Transverse colon (tissue), 4 donors: ENCODE results near the gene SDK2. TPM values are rescaled to one million over a fixed set of nuclear protein-coding genes. Genes with fewer than 3 reads are reported as not detected.

Experiments
- DNase-seq: peaks from one replicate; pipeline ENCODE4 v3.0.0-alpha.2; 2019
- H3K27ac ChIP-seq, 4 donors: fragments of 200-600 bp; sonication (generic); 2 replicates each; pipeline ENCODE4 v1.5.1; 2016 to 2018; ENCODE audit warnings: inconsistent platforms in 4 of 4
- H3K27me3 ChIP-seq: fragments of 200-600 bp; sonication (generic); 2 replicates; pipeline ENCODE4 v1.5.1; 2017; ENCODE audit warnings: inconsistent platforms
- H3K36me3 ChIP-seq, 4 donors: fragments of 200-600 bp; sonication (generic); 2 replicates each; pipeline ENCODE4 v1.5.1; 2017 to 2019; ENCODE audit warnings: inconsistent platforms in 4 of 4
- H3K4me1 ChIP-seq, 4 donors: fragments of 200-600 bp; sonication (generic); 2 replicates each; pipeline ENCODE4 v1.5.1; 2017 to 2020; ENCODE audit warnings: inconsistent platforms in 4 of 4
- H3K4me3 ChIP-seq, 4 donors: fragments of 200-600 bp; sonication (generic); 1 replicate in 1 of 4; 2 replicates in 3 of 4; pipeline versions ENCODE4 v1.5.1 to v1.6.1; 2017 to 2019; ENCODE audit warnings: inconsistent platforms in 4 of 4
- H3K9me3 ChIP-seq, 2 donors: fragments of 200-600 bp; sonication (generic); 2 replicates each; pipeline ENCODE4 v1.5.1; 2017 to 2019; ENCODE audit warnings: inconsistent platforms in 2 of 2
- EP300 ChIP-seq: sonication (generic); formaldehyde crosslinking; IDR thresholded peaks from one replicate; pipeline ENCODE4 v1.6.1; 2017; ENCODE audit warnings: antibody characterized with exemption, low read depth
- POLR2A ChIP-seq: fragments of 450-650 bp; IDR thresholded peaks from one replicate; pipeline ENCODE4 v1.6.1; 2016; ENCODE audit warnings: antibody characterized with exemption, mild to moderate bottlenecking, moderate library complexity
- POLR2AphosphoS5 ChIP-seq, 3 donors: sonication (generic); formaldehyde crosslinking; IDR thresholded peaks; one replicate each; pipeline ENCODE4 v1.6.1; 2016; ENCODE audit warnings: antibody characterized with exemption in 3 of 3
- WGBS, 2 donors: methylation state at CpG; one replicate each; pipeline ENCODE4 v1.1.5; 2018; ENCODE audit warnings: low coverage in 1 of 2; 5-methylcytosine and 5-hydroxymethylcytosine counted together
- in situ Hi-C, 4 donors: fragments of 200-750 bp; cut with MboI; loops; one replicate each; pipeline versions ENCODE4 v1.15.0 to v1.15.1; 2017; ENCODE audit warnings: low sequenced_read_pairs in 3 of 4, low pct_ligation_motif_present in 1 of 4, low pct_unique_long_range_greater_than_20kb in 1 of 4
- intact Hi-C: fragments of 100-400 bp; cut with DNase I; formaldehyde crosslinking; loops from one replicate; pipeline ENCODE4 v1.15.1; 2023; ENCODE audit warnings: low total_unique reads
- total RNA-seq, 4 donors: library from RNA; depleted of rRNA; stranded (reverse); fragments of >200 nt; gene quantifications; one replicate each; pipeline ENCODE4 v1.1.0, GENCODE V29; 2016
- TF ChIP-seq, protein P1 (sequence below), 5 experiments: fragments of 200-600 bp in 3 of 5; fragments of 450-650 bp in 2 of 5; sonication (generic) in 3 of 5; IDR thresholded peaks; 1 replicate in 2 of 5; 2 replicates in 3 of 5; pipeline ENCODE4 v1.5.1; 2016 to 2017; ENCODE audit warnings: antibody characterized with exemption in 5 of 5, inconsistent platforms in 3 of 5, mild to moderate bottlenecking in 2 of 5, moderate library complexity in 1 of 5

The SDK2 gene
- total RNA-seq, 4 donors from 2014 or later: 2.6 to 9.8 (median 3.4) TPM

DNA sequence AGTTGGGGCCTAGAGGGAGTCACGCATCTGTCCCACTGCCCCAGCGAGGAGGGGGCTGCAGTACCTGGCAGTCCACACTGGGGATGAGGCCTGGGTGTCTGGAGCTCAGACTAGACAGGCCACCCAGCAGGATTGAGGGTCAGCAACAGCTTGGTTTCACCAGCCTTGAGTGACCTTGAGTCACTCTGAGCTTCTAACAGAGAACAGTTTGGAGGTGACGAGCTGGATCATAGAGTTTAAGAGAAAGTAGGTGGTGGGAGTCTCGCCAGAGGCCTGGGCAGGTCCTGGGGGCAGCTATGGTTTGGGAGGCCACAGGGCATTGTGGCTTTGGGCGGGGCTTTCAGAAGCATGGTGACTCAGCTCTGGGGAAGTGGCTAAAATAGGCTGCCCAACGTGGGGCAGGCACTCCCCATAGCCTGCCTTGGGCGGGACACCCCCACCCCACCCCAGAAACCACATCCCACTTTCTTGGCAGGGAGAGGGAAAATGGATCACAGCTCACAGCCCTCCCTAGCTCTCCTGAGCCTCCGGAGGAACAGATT lies 352.9 kb downstream of the SDK2 start:
- no peak for TF ChIP-seq POLR2A
- TF ChIP-seq, protein P1, sequence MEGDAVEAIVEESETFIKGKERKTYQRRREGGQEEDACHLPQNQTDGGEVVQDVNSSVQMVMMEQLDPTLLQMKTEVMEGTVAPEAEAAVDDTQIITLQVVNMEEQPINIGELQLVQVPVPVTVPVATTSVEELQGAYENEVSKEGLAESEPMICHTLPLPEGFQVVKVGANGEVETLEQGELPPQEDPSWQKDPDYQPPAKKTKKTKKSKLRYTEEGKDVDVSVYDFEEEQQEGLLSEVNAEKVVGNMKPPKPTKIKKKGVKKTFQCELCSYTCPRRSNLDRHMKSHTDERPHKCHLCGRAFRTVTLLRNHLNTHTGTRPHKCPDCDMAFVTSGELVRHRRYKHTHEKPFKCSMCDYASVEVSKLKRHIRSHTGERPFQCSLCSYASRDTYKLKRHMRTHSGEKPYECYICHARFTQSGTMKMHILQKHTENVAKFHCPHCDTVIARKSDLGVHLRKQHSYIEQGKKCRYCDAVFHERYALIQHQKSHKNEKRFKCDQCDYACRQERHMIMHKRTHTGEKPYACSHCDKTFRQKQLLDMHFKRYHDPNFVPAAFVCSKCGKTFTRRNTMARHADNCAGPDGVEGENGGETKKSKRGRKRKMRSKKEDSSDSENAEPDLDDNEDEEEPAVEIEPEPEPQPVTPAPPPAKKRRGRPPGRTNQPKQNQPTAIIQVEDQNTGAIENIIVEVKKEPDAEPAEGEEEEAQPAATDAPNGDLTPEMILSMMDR (IDR thresholded peaks at IDR 0.05): no peak
- TF ChIP-seq EP300: no peak
- no peak for TF ChIP-seq POLR2AphosphoS5 (IDR thresholded peaks at IDR 0.05)
- no peak overlapping the region for H3K4me3 ChIP-seq
- peak overlapping the region; percentile 83 to 90 (median 86) for H3K27ac ChIP-seq
- H3K9me3 ChIP-seq: no peaks in the 10 kb centered on the region
- intact Hi-C loops: no loop called here
- 36 to 90% methylated on average over 2 to 8 of the region's 8 CpGs for WGBS, 2 donors
- peak; percentile 76 for DNase-seq
- peaks cover 67 to 94% (median 73%) of the 10 kb centered on the region in 4 donors for H3K4me1 ChIP-seq
- H3K36me3 ChIP-seq: no peaks in the 10 kb centered on the region
- H3K27me3 ChIP-seq: no peaks in the 10 kb centered on the region
- in situ Hi-C loops: no loop called here

DNA sequence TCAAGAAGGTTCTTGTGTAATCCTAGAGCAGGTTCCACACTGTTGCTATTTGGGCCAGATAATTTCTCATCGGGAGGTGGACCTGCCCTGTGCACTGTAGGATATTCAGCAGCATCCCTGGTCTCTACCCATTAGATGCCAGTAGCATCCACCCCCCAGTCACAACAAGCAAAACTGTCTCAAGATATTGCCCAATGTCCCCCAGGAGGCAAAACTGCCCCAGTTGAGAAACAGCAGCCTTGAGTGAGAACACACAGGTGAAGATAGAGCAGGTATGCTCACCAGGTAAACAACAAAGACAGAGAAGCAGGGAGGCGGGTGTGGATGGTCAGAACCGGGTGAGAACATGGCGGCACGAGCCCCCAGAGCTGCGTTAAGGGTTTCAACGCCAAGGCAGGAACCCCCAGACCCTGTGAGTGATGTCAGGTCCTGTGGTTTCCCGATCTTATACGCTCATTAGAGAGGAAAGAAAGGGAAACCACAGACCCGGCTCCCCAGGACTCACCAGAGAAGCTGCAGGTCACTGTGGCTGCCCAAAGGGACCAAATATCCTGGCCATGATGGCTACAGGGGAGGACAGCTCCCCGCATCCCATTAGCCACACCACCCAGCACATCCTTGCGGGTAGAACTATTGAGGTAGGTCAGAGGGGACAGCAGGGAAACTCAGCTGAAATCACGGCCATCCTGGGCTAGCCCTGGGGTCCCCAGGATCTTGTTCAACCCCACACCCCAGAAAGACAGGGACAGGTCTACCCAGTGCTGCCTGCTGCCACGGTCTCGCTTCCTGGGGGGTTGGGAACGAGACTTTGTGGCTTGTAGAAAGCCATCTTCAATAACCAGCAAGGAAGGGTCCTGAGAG lies 353.6 kb downstream of the SDK2 start:
- peak overlapping the region; percentile 83 to 90 (median 86) for H3K27ac ChIP-seq
- WGBS, 2 donors: 60 to 88% methylated on average over 6 to 16 of the region's 16 CpGs
- no peak for DNase-seq
- no peaks in the 10 kb centered on the region for H3K9me3 ChIP-seq
- H3K36me3 ChIP-seq: peaks cover 0 to 7% (median 1%) of the 10 kb centered on the region in 4 donors
- no peaks in the 10 kb centered on the region for H3K27me3 ChIP-seq
- in situ Hi-C loops: no loop called here
- no peak overlapping the region for H3K4me3 ChIP-seq
- H3K4me1 ChIP-seq: peaks cover 68 to 97% (median 74%) of the 10 kb centered on the region in 4 donors
- TF ChIP-seq, protein P1 (IDR thresholded peaks at IDR 0.05): no peak
- TF ChIP-seq POLR2AphosphoS5 (IDR thresholded peaks at IDR 0.05) (no peak), EP300 (no peak)
- intact Hi-C loops: no loop called here

DNA sequence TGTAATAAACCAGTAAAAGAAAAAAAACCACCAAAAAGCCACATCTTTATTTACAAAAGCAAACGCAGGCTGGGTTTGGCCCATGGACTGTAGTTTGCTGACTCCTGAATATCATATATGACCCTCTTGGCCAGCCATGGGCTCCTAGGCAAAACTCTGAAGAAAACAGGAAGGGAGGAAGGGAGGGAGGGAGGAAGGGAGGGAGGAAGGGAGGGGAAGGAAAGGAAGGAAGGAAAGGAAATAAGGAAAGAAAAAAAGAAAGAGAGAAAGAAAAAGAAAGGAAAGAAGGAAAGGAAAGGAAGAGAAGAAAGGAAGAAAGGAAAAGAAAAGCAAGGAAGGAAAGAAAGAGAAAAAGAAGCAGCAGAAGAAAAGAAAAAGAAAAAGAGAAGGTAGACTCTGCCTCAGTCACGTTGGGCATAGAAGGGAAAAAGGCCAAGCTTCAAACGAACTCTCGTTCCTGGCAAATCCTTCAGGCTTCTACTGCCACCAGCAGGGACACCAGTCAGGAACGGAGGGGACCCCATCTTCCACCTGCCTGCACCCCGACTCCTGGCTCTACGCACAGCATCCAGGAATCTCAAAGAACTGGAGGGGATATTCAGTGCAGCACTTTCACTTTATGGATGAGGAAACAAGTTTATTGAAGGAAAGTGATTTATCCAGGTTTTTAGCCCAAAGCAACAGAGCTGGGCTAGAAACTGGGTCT lies 354.5 kb downstream of the SDK2 start:
- intact Hi-C loops: no loop called here
- no peak for TF ChIP-seq EP300
- TF ChIP-seq, protein P1 (IDR thresholded peaks at IDR 0.05): no peak
- TF ChIP-seq POLR2AphosphoS5 (IDR thresholded peaks at IDR 0.05): no peak
- TF ChIP-seq POLR2A: no peak
- WGBS, 2 donors: 0 to 51% methylated on average over 1 to 7 of the region's 7 CpGs
- H3K27ac ChIP-seq: peak overlapping the region; percentile 83 to 90 (median 86)
- no peaks in the 10 kb centered on the region for H3K27me3 ChIP-seq
- no peaks in the 10 kb centered on the region for H3K9me3 ChIP-seq
- no peak for DNase-seq
- H3K4me1 ChIP-seq: peaks cover 75 to 95% (median 79%) of the 10 kb centered on the region in 4 donors
- in situ Hi-C loops: no loop called here
- no peak overlapping the region for H3K4me3 ChIP-seq
- H3K36me3 ChIP-seq: peaks cover 0 to 12% (median 6%) of the 10 kb centered on the region in 4 donors
